ENCODE results near the gene CNOT6L.
"Not testable (repeated sequence)": the region's sequence is repeated elsewhere in the genome, so short reads cannot be mapped to it uniquely, and the experiment has no call there.

CNOT6L gene

DNA sequence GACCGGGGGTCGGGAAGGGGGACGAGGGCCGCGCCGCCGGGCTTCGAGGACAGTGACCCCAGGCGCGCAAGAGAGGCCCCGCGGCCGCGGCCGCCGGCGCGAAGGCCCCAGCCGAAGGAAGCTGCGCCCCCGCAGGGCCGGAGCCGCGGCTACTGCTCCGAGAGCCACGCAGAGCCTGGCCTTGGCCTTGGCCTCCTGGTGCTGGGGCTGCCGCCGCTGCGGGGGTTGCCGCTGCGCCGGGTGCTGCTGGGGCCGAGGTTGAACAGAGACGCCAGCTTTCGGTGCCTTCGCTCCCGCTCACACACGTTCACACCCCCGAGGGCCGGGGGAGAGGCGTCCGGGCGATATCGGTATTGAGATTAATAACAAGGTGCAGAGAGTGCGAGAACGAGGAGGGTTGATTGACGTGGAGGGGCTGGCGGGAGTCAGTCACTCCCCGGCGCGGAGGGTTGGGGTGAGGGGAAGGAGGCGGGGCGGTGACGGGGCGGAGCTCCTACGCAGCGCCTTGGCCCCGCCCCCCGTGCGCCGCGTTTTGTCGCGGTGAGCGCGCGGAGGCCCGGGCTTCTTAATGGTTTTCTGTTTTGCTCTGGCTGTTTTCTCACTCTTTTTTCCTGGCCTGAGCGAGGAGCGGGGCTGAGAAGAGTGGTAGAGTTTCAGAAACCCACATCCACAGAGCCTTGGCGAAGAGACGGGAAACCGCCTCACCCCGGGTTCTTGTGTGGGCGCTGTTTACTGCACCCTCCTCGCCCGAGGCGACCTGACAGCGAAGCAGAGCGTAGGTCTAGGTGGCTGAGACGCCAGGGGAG lies 878 bp upstream of the CNOT6L start:
- peak; percentile 95 for DNase-seq

DNA sequence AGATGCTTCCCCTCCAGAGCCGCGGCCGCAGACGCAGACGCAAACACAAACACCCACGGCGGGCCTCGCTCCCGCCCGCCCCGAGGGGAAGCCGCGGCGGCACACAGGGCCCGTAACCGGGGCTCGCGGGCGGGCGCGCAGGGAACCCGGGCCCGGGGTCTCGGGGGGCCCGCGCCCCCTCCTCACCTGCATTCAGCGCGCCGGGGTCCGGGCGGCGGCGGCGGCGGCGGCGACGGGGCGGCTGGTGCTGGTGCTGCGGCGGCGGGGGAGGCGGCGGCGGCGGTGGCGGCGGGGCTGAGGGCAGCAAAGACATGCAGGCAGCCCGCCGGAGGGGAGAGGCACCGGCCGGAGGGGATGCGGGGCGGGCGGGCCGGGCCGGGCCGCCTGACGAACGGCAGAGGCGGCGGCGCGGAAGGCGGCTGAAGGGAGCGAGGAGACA lies 255 bp upstream of the CNOT6L start:
- DNase-seq = no peak

DNA sequence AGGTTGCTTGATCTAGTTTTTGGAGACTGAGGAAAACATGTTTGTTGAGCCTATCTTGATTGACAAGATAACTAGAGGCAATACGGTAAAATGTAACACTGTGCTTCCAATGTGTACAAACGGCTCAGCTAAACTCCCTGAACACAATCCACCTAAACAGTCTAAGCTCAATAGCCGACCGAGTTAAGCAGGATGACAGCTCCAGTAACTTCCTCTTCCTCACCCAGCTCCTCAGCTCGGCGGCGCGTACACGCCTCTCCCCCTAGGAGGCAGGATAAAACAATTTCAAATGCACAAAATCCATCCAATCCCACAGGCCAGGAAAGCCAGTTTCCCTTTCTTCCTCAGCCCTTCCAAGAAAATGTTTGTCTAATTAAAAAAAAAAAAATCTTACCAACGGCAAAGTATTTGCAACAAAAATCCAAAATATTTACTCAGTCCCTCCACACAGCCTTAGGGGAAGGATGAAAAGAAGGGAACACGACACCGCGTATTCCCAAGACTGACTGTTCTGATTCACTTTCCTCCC lies 1.0 kb downstream of the CNOT6L start:
- DNase-seq = peak; percentile 58

DNA sequence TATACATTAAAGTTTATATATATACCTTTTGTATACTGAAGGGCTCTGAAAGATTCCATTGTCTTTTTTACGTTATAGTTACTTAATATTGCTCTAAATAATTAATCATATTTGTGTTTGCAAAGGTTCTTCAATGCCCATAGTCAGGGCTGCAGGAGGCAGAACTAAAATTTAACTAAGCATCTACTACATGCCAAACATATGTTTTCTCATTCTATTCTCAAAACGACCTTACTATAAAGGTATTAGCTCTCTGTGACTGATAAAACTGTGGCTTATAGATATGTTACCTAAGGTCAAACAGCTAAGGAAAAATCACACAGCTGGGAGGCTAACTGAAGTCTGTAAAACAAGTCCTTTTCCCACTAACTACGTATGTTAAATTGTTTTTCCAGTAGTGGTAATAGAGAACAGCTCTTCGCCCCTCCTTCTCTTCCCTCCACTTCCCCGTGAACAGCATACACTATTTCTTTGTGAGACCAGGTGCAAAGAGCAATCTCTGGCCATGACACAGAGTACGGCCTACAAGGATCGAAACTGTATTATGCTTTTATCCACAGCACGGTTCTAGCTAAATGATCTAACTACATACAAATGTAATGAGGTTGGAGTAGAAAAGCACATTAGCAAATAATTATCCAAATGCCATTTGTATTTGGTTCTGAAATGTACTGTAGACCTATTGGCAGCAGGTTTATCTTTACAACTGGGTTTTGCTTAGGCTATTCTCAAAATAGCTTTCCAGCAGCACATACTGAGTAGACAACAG lies 1.7 kb downstream of the CNOT6L start:
- DNase-seq = peak; percentile 26

GRCh38 chr4:77816546-77816945 lies 2.6 kb downstream of the CNOT6L start:
- no peak for DNase-seq

DNA sequence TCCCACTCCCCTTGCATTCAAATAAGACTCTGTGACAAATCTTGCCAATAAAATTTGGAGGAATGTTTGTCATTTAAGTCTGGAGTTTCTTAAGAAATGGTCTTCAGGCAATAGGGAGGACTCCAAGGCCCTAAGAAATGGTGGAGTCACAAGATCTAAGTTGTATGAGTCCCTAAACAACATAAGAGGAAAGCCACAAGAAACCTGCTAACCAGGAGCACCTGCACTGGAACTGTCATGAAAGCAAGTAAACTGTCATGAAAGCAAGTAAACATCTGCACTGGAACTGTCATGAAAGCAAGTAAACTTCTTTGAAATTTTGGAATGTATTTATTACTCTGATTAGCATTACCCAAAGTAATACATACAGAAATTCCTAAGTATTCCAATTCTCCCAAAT lies 3.5 kb downstream of the CNOT6L start:
- DNase-seq = peak; percentile 38

DNA sequence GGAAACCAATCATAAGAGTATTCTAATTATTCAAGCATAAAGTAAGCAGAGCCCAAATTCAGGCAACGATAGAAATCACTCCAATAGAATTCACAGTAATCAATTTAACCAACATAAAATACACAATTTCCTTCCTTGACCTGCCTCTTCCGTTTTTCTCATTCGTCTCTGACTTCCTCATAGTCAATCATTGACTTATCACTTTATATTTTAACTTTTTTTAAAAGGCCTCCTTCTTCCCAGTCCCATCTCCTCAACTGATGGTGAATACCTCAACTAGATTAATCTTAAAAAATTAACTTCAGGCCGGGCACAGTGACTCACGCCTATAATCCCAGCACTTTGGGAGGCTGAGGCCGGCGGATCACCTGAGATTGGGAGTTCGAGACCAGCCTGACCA lies 13.3 kb downstream of the CNOT6L start:
- no peak for DNase-seq

DNA sequence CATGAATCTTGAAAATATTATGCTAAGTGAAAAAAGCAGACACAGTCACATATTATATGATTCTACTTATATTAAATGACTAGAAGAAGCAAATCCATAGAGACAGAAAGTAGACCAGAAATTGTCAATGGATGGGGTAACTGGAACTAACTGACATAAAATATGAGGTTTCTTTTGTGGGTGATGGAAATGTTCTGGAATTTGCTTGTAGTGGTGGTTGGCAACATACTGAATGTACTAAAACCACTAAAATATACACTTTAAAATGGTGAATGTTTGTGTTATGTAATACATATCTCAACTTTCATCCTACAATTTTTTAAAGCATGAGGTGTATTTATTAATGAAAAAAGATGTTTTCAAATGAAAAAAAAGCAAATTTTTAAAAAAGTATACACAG lies 14.7 kb downstream of the CNOT6L start:
- no peak for DNase-seq

- no peak for DNase-seq
Observed at GRCh38 chr4:77802402-77802801, 16.8 kb downstream of the CNOT6L start.

GRCh38 chr4:77801260-77801608 lies 17.9 kb downstream of the CNOT6L start:
- peak; percentile 45 for DNase-seq

DNA sequence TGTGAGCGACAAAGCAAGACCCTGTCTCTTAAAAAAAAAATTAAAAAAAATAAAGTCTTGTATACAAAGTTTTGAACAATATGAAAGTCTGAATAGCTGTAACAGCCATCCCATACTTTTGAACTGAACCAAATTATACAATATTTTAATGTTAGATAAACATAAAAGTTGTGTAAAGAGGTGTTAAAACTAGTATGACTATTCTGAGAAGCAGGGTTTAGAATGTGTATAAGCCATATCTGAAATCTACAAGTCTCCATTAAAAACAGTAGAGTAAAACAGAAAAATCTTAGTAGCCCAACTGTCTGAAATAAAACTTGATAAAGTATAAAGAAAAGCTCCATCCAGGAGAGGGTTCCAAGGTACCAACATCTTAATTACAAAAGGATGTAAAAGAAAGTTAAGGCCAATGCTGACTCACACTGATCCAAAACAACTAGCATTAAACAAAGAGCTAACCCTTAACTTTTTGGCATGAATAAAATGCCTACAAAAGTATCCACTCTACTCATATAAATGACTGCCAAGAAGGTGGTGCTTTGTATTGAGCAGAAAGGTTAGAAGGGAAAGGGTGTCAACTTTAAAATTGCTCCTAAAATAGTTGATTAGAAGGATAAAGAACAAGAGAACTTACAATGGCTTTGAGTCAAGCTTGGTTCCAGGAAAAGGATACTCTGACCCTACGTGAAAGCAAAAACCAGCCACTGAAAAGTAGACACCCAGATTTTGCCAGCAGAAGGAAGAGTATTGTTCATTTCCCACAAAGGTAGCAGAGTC lies 18.5 kb downstream of the CNOT6L start:
- DNase-seq = no peak

DNA sequence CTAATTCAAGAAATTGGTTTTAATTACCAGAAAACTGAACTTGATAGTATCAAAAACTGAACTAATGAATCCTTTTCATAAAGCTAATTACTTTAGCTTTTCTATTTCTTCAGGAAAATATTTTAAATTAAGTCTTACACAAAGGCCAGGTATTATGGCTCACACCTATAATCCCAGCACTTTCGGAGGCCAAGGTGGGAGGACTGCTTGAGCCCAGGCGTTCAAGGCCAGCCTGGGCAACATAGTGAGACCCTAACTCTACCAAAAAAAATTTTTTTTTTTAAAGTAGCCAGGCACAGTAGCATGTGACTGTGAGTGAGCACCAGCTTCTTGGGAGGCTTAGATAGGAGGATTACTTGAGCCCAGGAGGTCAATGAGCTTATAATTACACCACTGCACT lies 19.1 kb downstream of the CNOT6L start:
- DNase-seq = no peak

GRCh38 chr4:77798385-77798784 lies 20.8 kb downstream of the CNOT6L start:
- no peak for DNase-seq

DNA sequence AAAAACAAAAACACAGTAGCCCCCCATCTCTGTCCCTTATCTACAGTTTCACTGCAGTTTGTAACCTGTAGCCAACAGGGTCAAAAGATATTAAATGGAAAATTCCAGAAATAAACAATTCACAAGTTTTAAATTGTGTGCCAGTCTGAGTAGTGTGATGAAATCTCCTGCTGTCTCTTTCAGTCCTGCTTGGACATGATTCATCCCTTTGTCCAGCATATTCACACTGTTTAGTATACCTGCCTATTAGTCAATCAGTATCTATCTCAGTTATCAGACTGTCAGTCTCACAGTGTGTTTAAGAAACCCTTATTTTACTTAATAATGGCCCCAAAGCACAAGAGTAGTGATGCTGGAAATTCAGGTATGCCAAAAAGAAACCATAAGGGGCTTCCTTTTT lies 21.9 kb downstream of the CNOT6L start:
- DNase-seq = no peak

GRCh38 chr4:77795326-77795725 lies 23.8 kb downstream of the CNOT6L start:
- no peak for DNase-seq

DNA sequence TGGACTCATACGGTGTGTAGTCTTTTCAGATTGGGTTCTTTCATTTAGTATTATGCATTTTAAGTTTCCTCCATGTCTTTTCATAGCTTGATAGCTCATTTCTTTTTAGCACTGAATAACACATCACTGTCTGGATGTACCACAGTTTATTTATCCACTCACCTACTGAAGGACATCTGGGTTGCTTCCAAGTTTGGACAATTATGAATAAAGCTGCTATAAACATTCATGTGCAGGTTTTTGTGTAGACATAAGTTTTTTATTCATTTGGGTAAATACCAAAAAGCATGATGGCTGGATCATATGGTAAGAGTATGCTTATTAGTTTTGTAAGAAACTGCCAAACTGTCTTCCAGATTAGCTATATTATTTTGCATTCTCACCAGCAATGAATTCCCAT lies 29.0 kb downstream of the CNOT6L start:
- DNase-seq = no peak

DNA sequence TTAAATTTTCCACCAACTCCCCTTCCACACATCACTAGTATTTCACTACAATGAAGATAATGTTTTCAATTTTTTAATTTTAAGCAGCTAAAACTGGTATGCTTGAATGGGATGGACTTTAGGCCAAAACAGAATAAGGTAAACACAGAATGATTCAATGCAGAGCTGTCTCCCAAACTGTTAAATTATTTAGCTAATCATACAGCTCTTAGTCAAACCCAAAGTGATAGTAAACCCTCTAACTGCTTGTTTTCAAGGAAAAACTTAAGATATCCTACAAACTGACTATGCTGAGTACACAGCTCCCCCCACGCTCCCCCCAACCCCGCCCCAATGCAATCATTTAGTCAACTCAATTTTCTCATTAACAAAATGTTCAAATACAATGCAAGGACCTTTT lies 30.2 kb downstream of the CNOT6L start:
- no peak for DNase-seq

DNA sequence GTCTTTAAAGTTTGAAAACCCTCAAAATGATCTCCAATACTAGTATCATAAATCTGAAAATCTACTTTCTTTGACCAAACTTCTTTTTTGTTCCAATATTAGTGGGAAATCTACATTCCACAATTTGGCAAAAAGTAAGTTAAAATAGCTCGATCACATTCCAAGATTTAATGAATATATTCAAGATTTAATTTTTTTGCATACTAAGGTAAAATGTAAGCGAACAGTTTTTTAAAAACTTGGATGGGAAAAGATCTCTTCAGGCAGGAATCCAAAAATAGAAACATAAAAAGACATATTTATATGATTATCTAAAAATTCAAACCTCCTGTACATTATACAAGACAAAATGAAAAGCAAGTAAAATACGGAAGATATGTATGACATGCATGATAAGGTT lies 31.2 kb downstream of the CNOT6L start:
- DNase-seq = no peak

- no peak for DNase-seq
Observed at GRCh38 chr4:77785669-77786068, 33.5 kb downstream of the CNOT6L start.

- DNase-seq = no peak
Observed at GRCh38 chr4:77783895-77784294, 35.3 kb downstream of the CNOT6L start.

- no peak for DNase-seq
Observed at GRCh38 chr4:77782102-77782835, 36.9 kb downstream of the CNOT6L start.

GRCh38 chr4:77780762-77781161 lies 38.4 kb downstream of the CNOT6L start:
- not testable (repeated sequence) for DNase-seq
